ENCODE measurements around the gene NPAS3.

DNA sequence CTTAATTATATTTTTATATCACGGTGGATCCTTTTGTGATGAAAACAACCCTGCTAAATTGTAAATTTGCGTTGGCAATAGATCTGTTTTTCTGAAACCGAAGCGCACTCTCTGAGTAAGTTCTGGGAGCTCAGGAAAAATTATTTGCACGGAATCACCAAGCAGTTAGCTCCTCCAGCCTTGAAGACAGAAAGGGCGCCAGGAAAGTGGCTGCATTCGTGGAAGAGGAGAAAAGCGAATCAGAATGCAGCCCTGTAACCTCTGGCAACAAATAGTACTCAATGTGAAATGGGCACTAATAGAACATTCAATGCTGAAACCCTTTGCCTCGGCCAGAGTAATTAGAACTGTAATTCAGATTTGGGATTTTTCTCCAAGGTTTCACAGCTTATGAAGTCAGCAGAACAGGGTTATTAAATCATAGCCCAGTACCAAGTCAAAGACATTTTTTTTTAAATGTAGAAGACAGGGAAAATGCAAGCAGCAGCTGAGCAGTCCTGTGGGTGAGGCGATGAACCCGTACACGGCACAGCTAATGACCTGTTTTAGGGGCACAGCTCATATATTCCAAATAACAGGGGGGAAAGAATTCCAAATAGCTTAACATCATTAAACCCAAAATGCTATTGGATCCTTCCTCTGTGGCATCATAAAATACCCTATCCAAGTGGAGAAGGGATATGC, 760.8 kb downstream of the NPAS3 start:
- TF ChIP-seq, protein P1, sequence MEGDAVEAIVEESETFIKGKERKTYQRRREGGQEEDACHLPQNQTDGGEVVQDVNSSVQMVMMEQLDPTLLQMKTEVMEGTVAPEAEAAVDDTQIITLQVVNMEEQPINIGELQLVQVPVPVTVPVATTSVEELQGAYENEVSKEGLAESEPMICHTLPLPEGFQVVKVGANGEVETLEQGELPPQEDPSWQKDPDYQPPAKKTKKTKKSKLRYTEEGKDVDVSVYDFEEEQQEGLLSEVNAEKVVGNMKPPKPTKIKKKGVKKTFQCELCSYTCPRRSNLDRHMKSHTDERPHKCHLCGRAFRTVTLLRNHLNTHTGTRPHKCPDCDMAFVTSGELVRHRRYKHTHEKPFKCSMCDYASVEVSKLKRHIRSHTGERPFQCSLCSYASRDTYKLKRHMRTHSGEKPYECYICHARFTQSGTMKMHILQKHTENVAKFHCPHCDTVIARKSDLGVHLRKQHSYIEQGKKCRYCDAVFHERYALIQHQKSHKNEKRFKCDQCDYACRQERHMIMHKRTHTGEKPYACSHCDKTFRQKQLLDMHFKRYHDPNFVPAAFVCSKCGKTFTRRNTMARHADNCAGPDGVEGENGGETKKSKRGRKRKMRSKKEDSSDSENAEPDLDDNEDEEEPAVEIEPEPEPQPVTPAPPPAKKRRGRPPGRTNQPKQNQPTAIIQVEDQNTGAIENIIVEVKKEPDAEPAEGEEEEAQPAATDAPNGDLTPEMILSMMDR (IDR thresholded peaks at IDR 0.05 in 8 of 11, conservative IDR thresholded peaks at IDR 0.05 in 3 of 11): no peak
- no peak for TF ChIP-seq POLR2A (IDR thresholded peaks at IDR 0.05)
